ENCODE results near the gene ATP5F1B. TPM values are rescaled to one million over a fixed set of nuclear protein-coding genes. Genes with fewer than 3 reads are reported as not detected.

Gene ATP5F1B
- total and polyA plus RNA-seq, 9 of the 15 experiments (the other 6 are each of a cell fraction or from before 2014, with no cell fraction given) = 908 to 3,125 (median 1,482) TPM

- peak; percentile 95 for TF ChIP-seq GMEB1 (CRISPR knock-in tag; IDR thresholded peaks at IDR 0.05)
- peak in 1 of 2 experiments; percentile 76; a peak in 2 of 4 replicates for TF ChIP-seq SIN3A (IDR thresholded peaks at IDR 0.05; ENCODE audit: borderline replicate concordance in 2 of 2, control insufficient read depth in 1 of 2, low read depth in 2 of 2, low read length in 2 of 2)
- peak; percentile 82 for TF ChIP-seq CCNT2 (IDR thresholded peaks at IDR 0.05; ENCODE audit: borderline replicate concordance, extremely low read depth, insufficient read length, low read depth, low read length)
- TF ChIP-seq MTA2 (IDR thresholded peaks at IDR 0.05; ENCODE audit: low read depth) = no peak
- TF ChIP-seq MCM3 (IDR thresholded peaks at IDR 0.05) = no peak
- TF ChIP-seq SRSF9 (IDR thresholded peaks at IDR 0.05; ENCODE audit: borderline replicate concordance, low read depth, low read length) = no peak
- TF ChIP-seq TGIF2 (CRISPR knock-in tag; IDR thresholded peaks at IDR 0.05) = no peak
- no peak for TF ChIP-seq JUNB (CRISPR knock-in tag; conservative IDR thresholded peaks at IDR 0.05)
- TF ChIP-seq RBM17 (IDR thresholded peaks at IDR 0.05; ENCODE audit: borderline replicate concordance, low read depth, low read length) = no peak
- peak; percentile 56 for TF ChIP-seq NFIC (IDR thresholded peaks at IDR 0.05)
- TF ChIP-seq POLR2B (IDR thresholded peaks at IDR 0.05; ENCODE audit: low read depth, partially characterized antibody) = peak; percentile 94
- peak; percentile 48; the same call in 1 of the 2 replicates for TF ChIP-seq ZNF263 (CRISPR knock-in tag; IDR thresholded peaks at IDR 0.05; ENCODE audit: borderline replicate concordance)
- TF ChIP-seq HDAC6 (IDR thresholded peaks at IDR 0.05; ENCODE audit: low read depth, low read length) = no peak
- TF ChIP-seq LARP7 (IDR thresholded peaks at IDR 0.05) = 0 out of 2 replicates have a peak, but pooled peaks have one; percentile 52
- TF ChIP-seq ZBTB1 (CRISPR knock-in tag; IDR thresholded peaks at IDR 0.05; ENCODE audit: borderline replicate concordance, low read depth) = no peak; the same call in 1 of the 2 replicates
- no peak for TF ChIP-seq ZBED1 (IDR thresholded peaks at IDR 0.05)
- peak; percentile 98 for TF ChIP-seq POLR2A (conservative IDR thresholded peaks at IDR 0.05)
- TF ChIP-seq PURB (CRISPR knock-in tag; IDR thresholded peaks at IDR 0.05; ENCODE audit: low read depth) = no peak
- no peak for TF ChIP-seq KAT8 (IDR thresholded peaks at IDR 0.05; ENCODE audit: low read depth)
- TF ChIP-seq RAD51 (IDR thresholded peaks at IDR 0.05; ENCODE audit: borderline replicate concordance, low read depth) = no peak
- no peak for TF ChIP-seq PTRF (tag; IDR thresholded peaks at IDR 0.05)
- peak; percentile 56; the same call in 1 of the 2 replicates for TF ChIP-seq HOXB6 (CRISPR knock-in tag; IDR thresholded peaks at IDR 0.05; ENCODE audit: borderline replicate concordance)
- TF ChIP-seq STAG1 (CRISPR knock-in tag; IDR thresholded peaks at IDR 0.05; ENCODE audit: borderline replicate concordance) = no peak
- TF ChIP-seq MYBL2 (IDR thresholded peaks at IDR 0.05; ENCODE audit: low read depth) = peak; percentile 98
- TF ChIP-seq MYBL2 (CRISPR knock-in tag; IDR thresholded peaks at IDR 0.05; ENCODE audit: borderline replicate concordance) = no peak
- TF ChIP-seq ZBTB12 (CRISPR knock-in tag; IDR thresholded peaks at IDR 0.05) = peak; percentile 79
- TF ChIP-seq NR3C1 (CRISPR knock-in tag; IDR thresholded peaks at IDR 0.05) = no peak
- TF ChIP-seq POLR2AphosphoS5 (IDR thresholded peaks at IDR 0.05; ENCODE audit: control insufficient read depth, insufficient read depth, low read depth, low read length) = peak; percentile 97
- no peak for TF ChIP-seq POLR3G (IDR thresholded peaks at IDR 0.05; ENCODE audit: extremely low read depth, insufficient read length, insufficient replicate concordance)
These were observed 42.5 kb upstream of the ATP5F1B start, which contains the start of gene PTGES3 (continued) for GRCh38 chr12:56688129-56688845.
